ENCODE data around the gene BCL6. TPM values are rescaled to one million over a fixed set of nuclear protein-coding genes. Genes with fewer than 3 reads are reported as not detected.

Gene BCL6
- total RNA-seq, 2 experiments from 2014 or later: 12.1 to 13.2 TPM

GRCh38 chr3:187740421-187741399 lies 4.6 kb downstream of the BCL6 start:
- peak; percentile 79 for DNase-seq
- Mint-ChIP-seq H3K4me3 (peak overlapping the region; percentile 98), H3K4me1 (peaks cover 43% of the 10 kb centered on the region), H3K9me3 (ENCODE audit: low read depth) (no peaks in the 10 kb centered on the region), H3K36me3 (peaks cover 9% of the 10 kb centered on the region), H3K27ac (peak overlapping the region; percentile 99), H3K27me3 (peaks cover 14% of the 10 kb centered on the region)
- CTCF ChIA-PET: interaction anchor here (0.6 to 7.3 kb wide), 160 partner anchors 8 to 1583 kb away, joined by 3 to 391 read pairs (median 4); partner anchors contain the start of gene LPP
- peak; percentile 6 for ATAC-seq

GRCh38 chr3:187739561-187740332 lies 5.5 kb downstream of the BCL6 start:
- peaks cover 38% of the 10 kb centered on the region for H3K4me1 Mint-ChIP-seq
- ATAC-seq: peak; percentile 31
- peaks cover 7% of the 10 kb centered on the region for H3K36me3 Mint-ChIP-seq
- CTCF ChIA-PET: interaction anchor here (0.6 to 7.3 kb wide), 162 partner anchors 9 to 1584 kb away, joined by 3 to 391 read pairs (median 4); partner anchors contain the start of genes LPP and RTP4
- peaks cover 10% of the 10 kb centered on the region for H3K27me3 Mint-ChIP-seq
- DNase-seq: peak; percentile 87
- H3K9me3 Mint-ChIP-seq (ENCODE audit: low read depth): no peaks in the 10 kb centered on the region
- peak overlapping the region; percentile 98 for H3K4me3 Mint-ChIP-seq
- H3K27ac Mint-ChIP-seq: peak overlapping the region; percentile 99

- DNase-seq (no peak), ATAC-seq (no peak)
- Mint-ChIP-seq H3K36me3 (peaks cover 4% of the 10 kb centered on the region), H3K9me3 (ENCODE audit: low read depth) (no peaks in the 10 kb centered on the region), H3K27me3 (peaks cover 10% of the 10 kb centered on the region), H3K27ac (peak overlapping the region; percentile 99), H3K4me1 (peaks cover 38% of the 10 kb centered on the region), H3K4me3 (peak overlapping the region; percentile 98)
- CTCF ChIA-PET: interaction anchor here (0.6 to 7.3 kb wide), 70 partner anchors 8 to 1410 kb away, joined by 3 to 391 read pairs (median 5); partner anchors contain the start of genes LPP and RTP4
Observed at GRCh38 chr3:187739094-187739560, 6.1 kb downstream of the BCL6 start.

GRCh38 chr3:187738331-187739093 lies 6.8 kb downstream of the BCL6 start:
- Mint-ChIP-seq H3K36me3 (no peaks in the 10 kb centered on the region), H3K4me1 (peaks cover 38% of the 10 kb centered on the region), H3K9me3 (ENCODE audit: low read depth) (no peaks in the 10 kb centered on the region), H3K27me3 (peaks cover 10% of the 10 kb centered on the region), H3K27ac (peak overlapping the region; percentile 99), H3K4me3 (peak overlapping the region; percentile 98)
- DNase-seq: peak; percentile 87
- CTCF ChIA-PET: interaction anchor here (0.6 to 7.3 kb wide), 63 partner anchors 7 to 1415 kb away, joined by 3 to 391 read pairs (median 4); partner anchors contain the start of genes LPP and RTP4
- peak; percentile 37 for ATAC-seq

GRCh38 chr3:187738071-187738330 lies 7.3 kb downstream of the BCL6 start:
- Mint-ChIP-seq H3K4me1 (peaks cover 38% of the 10 kb centered on the region), H3K27ac (peak overlapping the region; percentile 99), H3K4me3 (peak overlapping the region; percentile 98), H3K27me3 (peaks cover 10% of the 10 kb centered on the region), H3K9me3 (ENCODE audit: low read depth) (no peaks in the 10 kb centered on the region), H3K36me3 (no peaks in the 10 kb centered on the region)
- no peak for DNase-seq
- no peak for ATAC-seq
- CTCF ChIA-PET: interaction anchor here (0.8 to 7.3 kb wide), 34 partner anchors 11 to 1415 kb away, joined by 3 to 391 read pairs (median 5); partner anchors contain the start of genes LPP and RTP4

- H3K27ac Mint-ChIP-seq: peak overlapping the region; percentile 99
- H3K4me3 Mint-ChIP-seq: peak overlapping the region; percentile 98
- no peaks in the 10 kb centered on the region for H3K36me3 Mint-ChIP-seq
- H3K27me3 Mint-ChIP-seq: peaks cover 10% of the 10 kb centered on the region
- H3K9me3 Mint-ChIP-seq (ENCODE audit: low read depth): no peaks in the 10 kb centered on the region
- ATAC-seq (no peak), DNase-seq (peak; percentile 56)
- peaks cover 35% of the 10 kb centered on the region for H3K4me1 Mint-ChIP-seq
- CTCF ChIA-PET: interaction anchor here (0.7 to 7.3 kb wide), 36 partner anchors 11 to 1416 kb away, joined by 3 to 391 read pairs (median 5); partner anchors contain the start of gene LPP
Observed at GRCh38 chr3:187737368-187738070, 7.7 kb downstream of the BCL6 start.

GRCh38 chr3:187737006-187737367 lies 8.3 kb downstream of the BCL6 start:
- peaks cover 30% of the 10 kb centered on the region for H3K4me1 Mint-ChIP-seq
- CTCF ChIA-PET: interaction anchor here (0.7 to 7.3 kb wide), 12 partner anchors 16 to 1400 kb away, joined by 3 to 391 read pairs (median 5); partner anchors contain the start of gene LPP
- ATAC-seq (no peak), DNase-seq (no peak)
- peaks cover 10% of the 10 kb centered on the region for H3K27me3 Mint-ChIP-seq
- H3K27ac Mint-ChIP-seq: peak overlapping the region; percentile 68
- H3K9me3 Mint-ChIP-seq (ENCODE audit: low read depth): no peaks in the 10 kb centered on the region
- no peaks in the 10 kb centered on the region for H3K36me3 Mint-ChIP-seq
- H3K4me3 Mint-ChIP-seq: peak overlapping the region; percentile 98

GRCh38 chr3:187736418-187736871 lies 8.8 kb downstream of the BCL6 start:
- Mint-ChIP-seq H3K27ac (no peak overlapping the region), H3K4me3 (no peak overlapping the region), H3K36me3 (no peaks in the 10 kb centered on the region), H3K9me3 (ENCODE audit: low read depth) (no peaks in the 10 kb centered on the region), H3K27me3 (peaks cover 10% of the 10 kb centered on the region), H3K4me1 (peaks cover 29% of the 10 kb centered on the region)
- DNase-seq: no peak
- CTCF ChIA-PET: interaction anchor here (0.7 to 7.3 kb wide), 10 partner anchors 16 to 1306 kb away, joined by 3 to 391 read pairs (median 4); partner anchors contain the start of gene LPP
- no peak for ATAC-seq

- DNase-seq (no peak), ATAC-seq (no peak)
- H3K27me3 Mint-ChIP-seq: peaks cover 10% of the 10 kb centered on the region
- no peak overlapping the region for H3K4me3 Mint-ChIP-seq
- CTCF ChIA-PET: interaction anchor here (1.0 to 7.3 kb wide), 3 partner anchors 18 to 1219 kb away, joined by 3 to 391 read pairs (median 57); partner anchors contain the start of gene LPP
- H3K36me3 Mint-ChIP-seq: no peaks in the 10 kb centered on the region
- H3K27ac Mint-ChIP-seq: no peak overlapping the region
- no peaks in the 10 kb centered on the region for H3K9me3 Mint-ChIP-seq (ENCODE audit: low read depth)
- H3K4me1 Mint-ChIP-seq: peaks cover 29% of the 10 kb centered on the region
Observed at GRCh38 chr3:187735837-187736236, 9.4 kb downstream of the BCL6 start.

GRCh38 chr3:187735383-187735782 lies 9.9 kb downstream of the BCL6 start:
- CTCF ChIA-PET: interaction anchor here (0.8 to 7.3 kb wide), 3 partner anchors 17 to 1411 kb away, joined by 3 to 391 read pairs (median 3); no protein-coding TSS in a partner anchor

GRCh38 chr3:187734841-187735240 lies 10.4 kb downstream of the BCL6 start:
- ATAC-seq (no peak), DNase-seq (no peak)
- no peak overlapping the region for H3K4me3 Mint-ChIP-seq
- peaks cover 10% of the 10 kb centered on the region for H3K27me3 Mint-ChIP-seq
- H3K36me3 Mint-ChIP-seq: no peaks in the 10 kb centered on the region
- H3K27ac Mint-ChIP-seq: no peak overlapping the region
- CTCF ChIA-PET: interaction anchor here (0.7 to 7.3 kb wide), 4 partner anchors 17 to 1412 kb away, joined by 3 to 391 read pairs (median 3); no protein-coding TSS in a partner anchor
- peaks cover 21% of the 10 kb centered on the region for H3K4me1 Mint-ChIP-seq
- H3K9me3 Mint-ChIP-seq (ENCODE audit: low read depth): no peaks in the 10 kb centered on the region

More at GRCh38 chr3:187735383-187735782, 9.9 kb downstream of the BCL6 start:
- no peaks in the 10 kb centered on the region for H3K9me3 Mint-ChIP-seq (ENCODE audit: low read depth)
- H3K27ac Mint-ChIP-seq: no peak overlapping the region
- DNase-seq (no peak), ATAC-seq (no peak)
- H3K36me3 Mint-ChIP-seq: no peaks in the 10 kb centered on the region
- H3K27me3 Mint-ChIP-seq: peaks cover 10% of the 10 kb centered on the region
- no peak overlapping the region for H3K4me3 Mint-ChIP-seq
- peaks cover 24% of the 10 kb centered on the region for H3K4me1 Mint-ChIP-seq

All from activated CD8-positive, alpha-beta memory T cell treated with anti-CD3 and anti-CD28 coated beads, Interleukin-2, amount 10 ng/mL, durations not matched to agents 7 days and 5 days (primary cell).